Measurements from ENCODE around the gene CFDP1.

CFDP1 gene

GRCh38 chr16:75317532-75317931 lies 115.8 kb downstream of the CFDP1 start:
- no peak for DNase-seq

GRCh38 chr16:75317101-75317522 lies 116.2 kb downstream of the CFDP1 start:
- DNase-seq, result no peak

GRCh38 chr16:75315539-75316306 lies 117.6 kb downstream of the CFDP1 start:
- no peak for DNase-seq

- no peak for DNase-seq
Measured at GRCh38 chr16:75312875-75313274, 120.4 kb downstream of the CFDP1 start.

- DNase-seq, result no peak
Measured at GRCh38 chr16:75311383-75311938, 121.8 kb downstream of the CFDP1 start.

GRCh38 chr16:75310541-75310940 lies 122.8 kb downstream of the CFDP1 start:
- DNase-seq, result no peak

GRCh38 chr16:75309899-75310430 lies 123.3 kb downstream of the CFDP1 start:
- no peak for DNase-seq

- no peak for DNase-seq
Measured at GRCh38 chr16:75309156-75309555, 124.1 kb downstream of the CFDP1 start.

GRCh38 chr16:75308011-75308410 lies 125.3 kb downstream of the CFDP1 start:
- no peak for DNase-seq

- DNase-seq, result no peak
Measured at GRCh38 chr16:75307506-75307905, 125.8 kb downstream of the CFDP1 start.

- no peak for DNase-seq
Measured at GRCh38 chr16:75306099-75306762, 127.1 kb downstream of the CFDP1 start.

- DNase-seq, result peak; percentile 67
Measured at GRCh38 chr16:75305364-75306098, 127.8 kb downstream of the CFDP1 start.

- DNase-seq, result no peak
Measured at GRCh38 chr16:75304521-75305363, 128.6 kb downstream of the CFDP1 start.

- DNase-seq, result no peak
Measured at GRCh38 chr16:75301804-75302203, 131.5 kb downstream of the CFDP1 start.

GRCh38 chr16:75298267-75298666 lies 135.0 kb downstream of the CFDP1 start:
- no peak for DNase-seq

GRCh38 chr16:75296606-75297005 lies 136.7 kb downstream of the CFDP1 start:
- DNase-seq, result no peak

- no peak for DNase-seq
Measured at GRCh38 chr16:75294773-75295459, 138.4 kb downstream of the CFDP1 start.

GRCh38 chr16:75293772-75294171 lies 139.5 kb downstream of the CFDP1 start:
- DNase-seq, result no peak

- DNase-seq, result no peak
Measured at GRCh38 chr16:75293173-75293572, 140.1 kb downstream of the CFDP1 start.

GRCh38 chr16:75292691-75293090 lies 140.6 kb downstream of the CFDP1 start:
- no peak for DNase-seq

GRCh38 chr16:75289189-75289588 lies 144.1 kb downstream of the CFDP1 start:
- DNase-seq, result no peak

All from activated naive CD4-positive, alpha-beta T cell treated with anti-CD3 and anti-CD28 coated beads, Interleukin-2, amount 50 U/mL, for 16 hours (primary cell).